ENCODE data around the gene SPDYE18. TPM values are rescaled to one million over a fixed set of nuclear protein-coding genes. Genes with fewer than 3 reads are reported as not detected.
"Not testable (repeated sequence)": the region's sequence is repeated elsewhere in the genome, so short reads cannot be mapped to it uniquely, and the experiment has no call there.

Gene SPDYE18
- total RNA-seq, 3 donors from 2014 or later (not counting 1 experiment from before 2014, with no cell fraction given) = 2.3 to 3.7 TPM; not detected in 1

DNA sequence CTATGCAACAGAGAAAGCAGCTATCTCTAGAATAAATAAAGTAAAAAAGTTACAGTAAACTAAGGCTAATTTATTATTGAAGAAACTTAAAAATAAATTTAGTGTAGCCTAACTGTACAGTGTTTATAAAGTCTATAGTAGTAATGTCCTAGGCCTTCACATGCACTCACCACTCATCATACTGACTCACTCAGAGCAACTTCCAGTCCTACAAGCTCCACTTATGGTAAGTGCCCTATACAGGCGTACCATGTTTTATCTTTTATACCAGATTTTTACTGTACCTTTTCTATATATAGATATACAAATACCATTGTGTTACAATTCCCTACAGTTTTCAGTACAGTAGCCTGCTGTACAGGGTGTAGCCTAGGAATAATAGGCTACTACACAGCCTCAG lies 19.8 kb upstream of the SPDYE18 start:
- intact Hi-C loops (cut with micrococcal nuclease); H3K4me3 Mint-ChIP-seq; H3K27ac ChIP-seq (ENCODE audit: low read length); H3K9me3 ChIP-seq (ENCODE audit: control insufficient read depth, insufficient read depth, low read length); H3K27me3 Mint-ChIP-seq (ENCODE audit: low read depth in 2 of 2); DNase-seq; H3K36me3 ChIP-seq (ENCODE audit: control insufficient read depth, insufficient read depth, low read length); H3K36me3 Mint-ChIP-seq; H3K4me3 ChIP-seq (ENCODE audit: low read length); H3K27ac Mint-ChIP-seq; H3K27me3 ChIP-seq (ENCODE audit: control insufficient read depth, insufficient read depth, low read length); ATAC-seq; H3K4me1 ChIP-seq (ENCODE audit: control insufficient read depth, insufficient read depth, low read length); H3K9me3 Mint-ChIP-seq; H3K4me1 Mint-ChIP-seq: not testable (repeated sequence)
- no CpG with 5 or more reads among the region's 1 CpG for WGBS (ENCODE audit: insufficient coverage)

DNA sequence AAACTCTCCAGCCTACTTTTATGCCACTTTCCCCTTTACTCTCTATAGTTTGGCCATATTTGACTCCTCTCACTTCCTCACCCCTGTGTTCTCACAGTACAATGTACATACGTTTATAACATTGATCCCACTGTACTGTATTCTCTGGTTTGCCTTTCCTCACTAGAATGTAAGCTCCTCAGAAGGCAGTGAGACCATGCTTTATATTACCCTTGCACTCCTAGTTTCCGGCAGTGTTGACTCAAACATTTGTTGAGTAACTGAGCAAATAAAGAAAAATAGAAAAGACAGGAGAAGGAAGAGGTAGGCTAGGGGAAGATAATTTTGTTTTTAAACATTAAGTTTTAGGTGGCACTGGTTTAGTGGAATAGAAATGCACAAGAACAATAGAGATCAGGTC lies 17.9 kb upstream of the SPDYE18 start:
- H3K4me3 Mint-ChIP-seq; intact Hi-C loops (cut with micrococcal nuclease); H3K4me3 ChIP-seq (ENCODE audit: low read length); H3K9me3 Mint-ChIP-seq; H3K27me3 ChIP-seq (ENCODE audit: control insufficient read depth, insufficient read depth, low read length); H3K27ac Mint-ChIP-seq; H3K9me3 ChIP-seq (ENCODE audit: control insufficient read depth, insufficient read depth, low read length); H3K36me3 ChIP-seq (ENCODE audit: control insufficient read depth, insufficient read depth, low read length); H3K36me3 Mint-ChIP-seq; H3K27ac ChIP-seq (ENCODE audit: low read length); ATAC-seq; H3K27me3 Mint-ChIP-seq (ENCODE audit: low read depth in 2 of 2); DNase-seq; H3K4me1 ChIP-seq (ENCODE audit: control insufficient read depth, insufficient read depth, low read length); H3K4me1 Mint-ChIP-seq: not testable (repeated sequence)
- no CpG with 5 or more reads among the region's 2 CpGs for WGBS (ENCODE audit: insufficient coverage)

DNA sequence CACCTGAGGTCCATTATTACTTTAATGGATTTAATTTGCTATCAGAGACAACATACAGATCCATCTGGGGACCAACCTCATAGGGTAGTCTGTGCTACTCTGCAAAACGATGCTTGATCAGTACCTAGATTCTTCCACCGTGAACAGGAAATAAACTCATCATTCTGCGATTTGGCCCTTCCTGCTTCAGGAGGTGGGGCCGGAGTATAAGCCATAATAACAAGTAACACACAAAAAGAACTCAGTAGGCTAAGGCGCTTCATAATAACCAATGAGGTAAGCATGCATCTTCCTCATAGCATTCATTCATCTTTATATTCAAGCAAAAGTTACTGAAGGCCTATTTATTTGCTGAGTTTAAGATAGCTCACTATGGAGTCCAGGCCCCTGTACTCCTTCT lies 17.3 kb upstream of the SPDYE18 start:
- H3K36me3 Mint-ChIP-seq; H3K4me3 Mint-ChIP-seq; DNase-seq; intact Hi-C loops (cut with micrococcal nuclease); H3K27me3 Mint-ChIP-seq (ENCODE audit: low read depth in 2 of 2); ATAC-seq; H3K27ac ChIP-seq (ENCODE audit: low read length); H3K27ac Mint-ChIP-seq; H3K4me3 ChIP-seq (ENCODE audit: low read length); H3K4me1 Mint-ChIP-seq; H3K27me3 ChIP-seq (ENCODE audit: control insufficient read depth, insufficient read depth, low read length); H3K9me3 ChIP-seq (ENCODE audit: control insufficient read depth, insufficient read depth, low read length); H3K36me3 ChIP-seq (ENCODE audit: control insufficient read depth, insufficient read depth, low read length); H3K4me1 ChIP-seq (ENCODE audit: control insufficient read depth, insufficient read depth, low read length); H3K9me3 Mint-ChIP-seq: not testable (repeated sequence)
- WGBS (ENCODE audit: insufficient coverage) = no CpG with 5 or more reads among the region's 5 CpGs

DNA sequence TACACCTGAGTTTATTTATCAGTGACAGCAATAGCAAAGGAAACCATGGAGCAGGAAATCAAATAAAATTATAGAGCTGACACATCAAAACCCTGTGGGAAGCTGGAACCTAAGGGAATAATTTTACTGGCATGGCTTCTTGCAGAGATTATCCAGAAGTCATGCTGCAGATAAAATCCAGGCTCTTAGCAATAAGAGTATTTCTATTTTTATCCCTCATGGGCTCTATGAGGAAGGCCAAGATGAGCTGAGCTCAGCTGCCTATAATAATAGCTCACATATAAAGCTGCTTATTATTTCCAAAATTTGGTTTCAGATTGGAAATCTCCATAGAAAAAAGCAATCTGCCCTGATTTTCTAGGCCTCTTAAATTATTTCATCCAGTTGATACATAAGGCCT lies 16.8 kb upstream of the SPDYE18 start:
- H3K36me3 ChIP-seq (ENCODE audit: control insufficient read depth, insufficient read depth, low read length); ATAC-seq; H3K27ac ChIP-seq (ENCODE audit: low read length); DNase-seq; H3K9me3 ChIP-seq (ENCODE audit: control insufficient read depth, insufficient read depth, low read length); H3K27me3 Mint-ChIP-seq (ENCODE audit: low read depth in 2 of 2); intact Hi-C loops (cut with micrococcal nuclease); H3K27ac Mint-ChIP-seq; H3K4me1 ChIP-seq (ENCODE audit: control insufficient read depth, insufficient read depth, low read length); H3K4me3 Mint-ChIP-seq; H3K36me3 Mint-ChIP-seq; H3K4me3 ChIP-seq (ENCODE audit: low read length); H3K4me1 Mint-ChIP-seq; H3K27me3 ChIP-seq (ENCODE audit: control insufficient read depth, insufficient read depth, low read length); H3K9me3 Mint-ChIP-seq: not testable (repeated sequence)

DNA sequence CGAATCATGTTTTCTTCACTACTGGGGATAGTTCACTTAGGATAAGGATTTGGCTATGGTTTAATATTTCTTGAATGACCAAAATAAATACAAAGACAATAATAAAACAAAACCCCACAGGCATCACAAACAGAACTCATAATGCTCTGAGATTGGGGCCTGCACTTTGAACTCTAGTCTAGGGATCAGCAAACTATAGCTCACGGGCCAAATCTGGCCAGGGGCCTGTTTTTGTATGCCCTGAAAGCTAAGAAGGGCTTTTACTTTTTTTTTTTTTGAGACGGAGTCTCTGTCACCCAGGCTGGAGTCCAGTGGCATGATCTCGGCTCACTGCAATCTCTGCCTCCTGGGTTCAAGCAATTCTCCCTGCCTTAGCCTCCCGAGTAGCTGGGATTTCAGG lies 14.7 kb upstream of the SPDYE18 start:
- H3K4me1 ChIP-seq (ENCODE audit: control insufficient read depth, insufficient read depth, low read length); H3K27ac Mint-ChIP-seq; H3K36me3 Mint-ChIP-seq; DNase-seq; H3K4me3 ChIP-seq (ENCODE audit: low read length); ATAC-seq; H3K27me3 ChIP-seq (ENCODE audit: control insufficient read depth, insufficient read depth, low read length); H3K4me3 Mint-ChIP-seq; H3K9me3 Mint-ChIP-seq; H3K36me3 ChIP-seq (ENCODE audit: control insufficient read depth, insufficient read depth, low read length); H3K9me3 ChIP-seq (ENCODE audit: control insufficient read depth, insufficient read depth, low read length); H3K27me3 Mint-ChIP-seq (ENCODE audit: low read depth in 2 of 2); H3K27ac ChIP-seq (ENCODE audit: low read length); intact Hi-C loops (cut with micrococcal nuclease); H3K4me1 Mint-ChIP-seq: not testable (repeated sequence)
- WGBS (ENCODE audit: insufficient coverage) = no CpG with 5 or more reads among the region's 5 CpGs

DNA sequence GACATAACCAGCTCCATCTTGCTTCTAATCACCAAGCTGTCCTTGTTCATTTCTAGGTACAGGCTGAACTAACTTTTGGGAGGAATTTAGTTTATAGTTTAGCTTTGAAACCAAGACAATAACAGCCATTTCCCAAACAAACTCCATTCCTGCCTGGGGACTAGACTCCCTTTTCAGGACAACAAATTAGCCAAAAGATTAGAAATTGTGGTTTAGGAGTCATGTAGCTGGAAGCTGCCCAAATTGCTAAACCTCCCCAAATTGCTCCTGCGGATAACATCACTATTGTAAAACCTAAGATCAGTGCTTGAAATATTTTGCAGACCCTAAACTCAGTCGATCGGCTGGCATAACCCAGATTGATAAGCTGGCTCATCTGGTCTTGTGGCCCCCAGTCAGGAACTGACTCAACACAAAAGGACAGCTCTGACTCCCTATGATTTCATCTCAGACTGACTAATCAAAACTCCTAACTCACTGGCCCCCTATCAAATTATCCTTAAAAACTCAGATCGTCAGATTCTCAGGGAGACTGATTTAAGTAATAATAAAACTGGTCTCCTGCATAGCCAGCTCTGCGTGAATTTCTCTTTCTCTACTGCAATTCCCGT lies 12.5 kb upstream of the SPDYE18 start:
- H3K27ac Mint-ChIP-seq; H3K9me3 ChIP-seq (ENCODE audit: control insufficient read depth, insufficient read depth, low read length); H3K9me3 Mint-ChIP-seq; H3K27ac ChIP-seq (ENCODE audit: low read length); H3K27me3 Mint-ChIP-seq (ENCODE audit: low read depth in 2 of 2); H3K4me3 ChIP-seq (ENCODE audit: low read length); H3K36me3 Mint-ChIP-seq; H3K36me3 ChIP-seq (ENCODE audit: control insufficient read depth, insufficient read depth, low read length); H3K4me1 ChIP-seq (ENCODE audit: control insufficient read depth, insufficient read depth, low read length); H3K27me3 ChIP-seq (ENCODE audit: control insufficient read depth, insufficient read depth, low read length); intact Hi-C loops (cut with micrococcal nuclease); ATAC-seq; H3K4me3 Mint-ChIP-seq; DNase-seq: not testable (repeated sequence)
- no CpG with 5 or more reads among the region's 6 CpGs for WGBS (ENCODE audit: insufficient coverage)
- peaks cover 0 to 11% of the 10 kb centered on the region in 2 donors for H3K4me1 Mint-ChIP-seq

DNA sequence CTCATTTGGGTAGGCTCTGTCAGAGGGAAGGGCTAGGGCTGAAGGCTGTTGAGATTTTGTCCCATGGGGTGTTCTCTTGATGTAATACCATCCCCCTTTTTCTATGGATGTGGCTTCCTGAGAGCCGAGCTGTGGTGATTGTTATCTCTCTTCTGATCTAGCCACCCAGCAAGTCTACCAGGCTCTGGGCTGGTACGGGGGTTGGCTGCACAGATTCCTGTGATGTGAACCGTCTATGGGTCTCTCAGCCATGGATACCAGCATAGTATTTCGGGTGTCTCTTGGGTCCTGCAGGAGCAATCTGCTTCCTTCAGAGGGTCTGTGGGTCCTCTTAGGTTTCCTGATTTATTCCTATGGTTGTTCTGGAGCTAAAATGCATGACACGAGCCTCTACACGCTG lies 8.8 kb upstream of the SPDYE18 start:
- H3K9me3 ChIP-seq (ENCODE audit: control insufficient read depth, insufficient read depth, low read length); H3K27me3 ChIP-seq (ENCODE audit: control insufficient read depth, insufficient read depth, low read length); H3K4me1 ChIP-seq (ENCODE audit: control insufficient read depth, insufficient read depth, low read length); ATAC-seq; DNase-seq; H3K36me3 Mint-ChIP-seq; H3K4me3 Mint-ChIP-seq; intact Hi-C loops (cut with micrococcal nuclease); H3K27ac ChIP-seq (ENCODE audit: low read length); H3K27me3 Mint-ChIP-seq (ENCODE audit: low read depth in 2 of 2); H3K36me3 ChIP-seq (ENCODE audit: control insufficient read depth, insufficient read depth, low read length); H3K9me3 Mint-ChIP-seq; H3K27ac Mint-ChIP-seq; H3K4me3 ChIP-seq (ENCODE audit: low read length): not testable (repeated sequence)
- H3K4me1 Mint-ChIP-seq = peaks cover 6 to 11% of the 10 kb centered on the region in 2 donors
- 97% methylated on average over 5 of the region's 6 CpGs for whole genome bisulfite sequencing (ENCODE audit: insufficient coverage)

DNA sequence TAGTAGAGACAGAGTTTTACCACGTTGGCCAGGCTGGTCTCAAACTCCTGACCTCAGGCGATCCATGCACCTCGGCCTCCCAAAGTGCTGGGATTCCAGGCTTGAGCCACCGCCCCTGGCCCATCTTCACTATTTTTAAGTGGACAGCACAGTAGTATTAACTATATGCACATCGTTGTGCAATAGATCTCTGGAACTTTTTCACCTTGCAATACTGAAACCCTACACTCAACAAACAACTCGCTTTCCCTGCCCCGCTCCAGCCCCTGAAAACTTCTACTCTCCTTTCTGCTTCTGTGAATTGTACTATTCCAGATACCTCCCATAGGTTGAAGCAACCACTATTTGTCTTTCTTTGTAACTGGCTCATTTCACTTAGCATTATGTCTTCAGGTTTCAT lies 3.5 kb upstream of the SPDYE18 start:
- WGBS (ENCODE audit: insufficient coverage) = 85% methylated on average over 5 of the region's 7 CpGs
- ATAC-seq; H3K27ac Mint-ChIP-seq; H3K4me3 Mint-ChIP-seq; H3K36me3 ChIP-seq (ENCODE audit: control insufficient read depth, insufficient read depth, low read length); H3K36me3 Mint-ChIP-seq; H3K27me3 ChIP-seq (ENCODE audit: control insufficient read depth, insufficient read depth, low read length); H3K9me3 Mint-ChIP-seq; H3K4me1 ChIP-seq (ENCODE audit: control insufficient read depth, insufficient read depth, low read length); H3K27me3 Mint-ChIP-seq (ENCODE audit: low read depth in 2 of 2); H3K4me1 Mint-ChIP-seq; H3K4me3 ChIP-seq (ENCODE audit: low read length); H3K27ac ChIP-seq (ENCODE audit: low read length); intact Hi-C loops (cut with micrococcal nuclease); H3K9me3 ChIP-seq (ENCODE audit: control insufficient read depth, insufficient read depth, low read length); DNase-seq: not testable (repeated sequence)

All from natural killer cell (primary cell).